Measurements from ENCODE around the gene WDR20. TPM values are rescaled to one million over a fixed set of nuclear protein-coding genes. Genes with fewer than 3 reads are reported as not detected.

The WDR20 gene
- total and polyA plus RNA-seq, 2 of the 8 experiments (the other 6 are each of a cell fraction or from before 2014, with no cell fraction given): 11.2 to 26.7 TPM

DNA sequence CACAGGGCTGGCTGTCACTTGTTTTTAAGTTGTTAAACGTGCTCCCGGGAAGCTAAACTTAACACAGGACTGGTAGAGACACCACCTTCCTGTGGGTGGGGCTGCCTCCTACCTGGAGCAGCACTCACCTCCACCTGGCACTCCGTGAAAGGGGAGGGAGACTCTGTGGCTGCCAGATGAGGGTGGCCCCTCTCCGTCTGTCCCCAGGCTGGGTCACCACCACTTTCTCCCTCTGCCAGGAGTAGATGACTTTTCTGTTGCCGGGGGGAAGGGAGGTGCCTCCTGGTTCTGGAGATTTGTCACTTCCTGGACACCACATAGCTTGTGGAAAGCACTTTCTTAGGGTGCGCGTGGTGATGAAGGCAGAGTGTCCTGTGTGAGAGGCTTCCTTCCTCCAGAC is 81.3 kb downstream of the WDR20 start:
- Histone ChIP-seq H4K8ac (ENCODE audit: extremely low read depth, insufficient read depth, low read length) (no peak overlapping the region), H2BK120ac (replicated peaks; ENCODE audit: low read depth, low read length) (no peak overlapping the region), H3K79me2 (ENCODE audit: control insufficient read depth in 1 of 2, insufficient read depth in 2 of 2, low read length in 2 of 2) (peaks cover 0 to 10% of the 10 kb centered on the region in 2 experiments; a peak in 1 of 4 replicates), H3K4me1 (replicated peaks in 1 of 4; ENCODE audit: control insufficient read depth in 3 of 4, insufficient read depth in 4 of 4, low read length in 3 of 4) (peaks cover 0 to 16% (median 6%) of the 10 kb centered on the region in 4 experiments; a peak in 6 of 7 replicates), H2BK5ac (ENCODE audit: low read depth, low read length) (no peak overlapping the region), H3K18ac (ENCODE audit: extremely low read depth, low read length) (0 out of 2 replicates have a peak overlapping the region, but pooled peaks have one; percentile 9), H3K9ac (replicated peaks in 1 of 4; ENCODE audit: extremely low read depth in 1 of 4, low read depth in 3 of 4, low read length in 3 of 4) (no peak overlapping the region), H3K4me3 (ENCODE audit: extremely low read depth in 1 of 4, insufficient read depth in 2 of 4, low read depth in 3 of 4, low read length in 4 of 4) (no peak overlapping the region), H3K56ac (replicated peaks; ENCODE audit: insufficient read length, low read depth, low read length) (no peak overlapping the region), H3K23me2 (ENCODE audit: low read depth, low read length) (no peaks in the 10 kb centered on the region), H3K14ac (ENCODE audit: insufficient read length) (no peak overlapping the region), H4K20me1 (replicated peaks in 1 of 2; ENCODE audit: control insufficient read depth in 1 of 2, insufficient read depth in 2 of 2, low read length in 2 of 2) (peaks cover 4 to 16% of the 10 kb centered on the region in 2 experiments), H3K4ac (replicated peaks; ENCODE audit: insufficient read length, low read depth, low read length) (no peak overlapping the region), H3K27ac (ENCODE audit: low read depth, low read length) (no peak overlapping the region), H2AK5ac (ENCODE audit: low read depth, low read length) (no peak overlapping the region), H3K4me2 (ENCODE audit: insufficient read depth in 1 of 2, low read depth in 2 of 2, low read length in 2 of 2) (peak overlapping the region in 1 of 2 experiments; percentile 5; a peak in 1 of 4 replicates), H3K27me3 (replicated peaks in 1 of 4; ENCODE audit: control insufficient read depth in 3 of 4, extremely low read depth in 1 of 4, insufficient read depth in 3 of 4, low read length in 3 of 4) (no peaks in the 10 kb centered on the region), H4K5ac (ENCODE audit: insufficient read length, low read depth, low read length) (no peak overlapping the region), H2BK12ac (ENCODE audit: low read depth, low read length) (no peak overlapping the region), H3K23ac (ENCODE audit: insufficient read length) (no peak overlapping the region), H2BK15ac (ENCODE audit: low read length) (no peak overlapping the region), H2BK20ac (ENCODE audit: low read length) (no peak overlapping the region), H4K91ac (replicated peaks; ENCODE audit: insufficient read length, low read length) (no peak overlapping the region), H3K36me3 (ENCODE audit: control insufficient read depth in 2 of 4, insufficient read depth in 4 of 4, low read length in 3 of 4) (no peaks in the 10 kb centered on the region), H3K79me1 (ENCODE audit: low read depth, low read length) (peaks cover 13% of the 10 kb centered on the region), H3K9me3 (ENCODE audit: insufficient read depth in 2 of 2, low read depth in 1 of 2, low read length in 1 of 2) (no peaks in the 10 kb centered on the region), H2AFZ (ENCODE audit: low read length) (no peak overlapping the region)
- 57% methylated on average over 7 of the region's 7 CpGs; no CpG with 5 or more reads in 1 of the 2 experiments for WGBS, 2 experiments (ENCODE audit: extremely low coverage in 1 of 2, insufficient coverage in 1 of 2, insufficient read length in 1 of 2, insufficient replicate concordance in 2 of 2, low coverage in 1 of 2, low lambda C conversion rate in 2 of 2, missing lambda C conversion rate in 1 of 2)
- ChIA-PET POLR2A (ENCODE audit: partially characterized antibody) (interaction anchor here (0.6 to 1.6 kb wide), 3 partner anchors 8 to 77 kb away, joined by 3 to 4 read pairs (median 4); no protein-coding TSS in a partner anchor), CTCF (ENCODE audit: partially characterized antibody) (interaction anchor here (0.7 to 3.4 kb wide), 6 partner anchors 8 to 210 kb away, joined by 3 to 17 read pairs (median 6); no protein-coding TSS in a partner anchor)
- FAIRE-seq (no peak), DNase-seq (ENCODE audit: low read depth in 1 of 2, low spot score in 2 of 2) (peak in 1 of 2 experiments; percentile 53)
